Nephron (organoid): ENCODE data around the gene SIK2.
A peak's percentile ranks its signal among the peaks of the same experiment; 100 is the strongest.

Experiments used
- H3K27ac Mint-ChIP-seq, 3 experiments: 2 replicates each; pipeline ENCODE4 v1.8.0; 2020; ENCODE audit warnings: mixed read lengths in 3 of 3, mild to moderate bottlenecking in 2 of 3, moderate library complexity in 1 of 3
- H3K27me3 Mint-ChIP-seq: 2 replicates; pipeline ENCODE4 v1.8.0; 2021; ENCODE audit warnings: low read depth, mild to moderate bottlenecking, moderate library complexity, mixed read lengths
- H3K36me3 Mint-ChIP-seq: 2 replicates; pipeline ENCODE4 v1.8.0; 2020; ENCODE audit warnings: low read depth, mixed read lengths
- H3K4me1 Mint-ChIP-seq: 2 replicates; pipeline ENCODE4 v1.8.0; 2020; ENCODE audit warnings: mixed read lengths
- H3K4me3 Mint-ChIP-seq, 3 experiments: 2 replicates each; pipeline ENCODE4 v1.8.0; 2020; ENCODE audit warnings: mild to moderate bottlenecking in 3 of 3, mixed read lengths in 3 of 3, moderate library complexity in 2 of 3
- H3K9me3 Mint-ChIP-seq: 2 replicates; pipeline ENCODE4 v1.8.0; 2020; ENCODE audit warnings: mixed read lengths
- TF ChIP-seq, protein P1 (sequence below), 3 experiments: fragments of 200-600 bp; sonication (generic); IDR thresholded peaks; one replicate each; pipeline ENCODE4 v1.5.0; 2021; ENCODE audit warnings: antibody characterized with exemption in 3 of 3; ENCODE audit not compliant: unreplicated experiment in 3 of 3

The SIK2 gene

DNA sequence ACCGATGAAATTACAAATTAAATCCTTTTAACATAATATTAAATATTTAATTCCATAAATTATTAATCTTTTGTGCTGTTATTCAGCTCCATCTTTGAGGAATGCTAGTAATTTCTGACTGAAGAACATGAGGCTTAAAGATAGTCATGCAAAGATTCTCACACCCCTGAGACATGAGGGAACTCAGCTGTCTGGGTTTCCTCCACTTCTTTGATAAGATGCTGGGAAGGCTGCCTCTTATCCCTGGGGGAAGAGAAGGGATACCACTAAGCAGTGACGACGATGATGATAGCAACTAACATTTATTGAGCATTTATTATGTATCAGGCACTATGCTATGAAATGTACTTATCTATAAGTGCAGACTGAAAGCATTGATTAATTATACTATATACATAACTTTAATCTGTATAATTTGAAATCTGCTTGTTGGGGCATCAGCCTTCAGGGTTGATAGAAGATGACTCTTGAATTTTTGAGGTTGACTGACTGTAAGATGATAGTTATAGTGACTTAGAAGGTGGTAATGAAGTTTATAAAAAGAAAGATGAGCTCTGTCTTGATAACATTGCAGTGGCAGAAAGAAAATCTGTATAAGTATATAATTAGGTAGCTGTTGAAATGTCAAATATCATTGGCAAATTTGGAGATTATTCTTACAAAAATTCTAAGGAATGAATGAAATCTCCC, 78.4 kb downstream of the SIK2 start:
- no peak overlapping the region for H3K4me3 Mint-ChIP-seq
- peaks cover 18% of the 10 kb centered on the region for H3K36me3 Mint-ChIP-seq

GRCh38 chr11:111683806-111684205, 81.6 kb downstream of the SIK2 start:
- H3K27ac Mint-ChIP-seq, result no peak overlapping the region
- H3K36me3 Mint-ChIP-seq, result peaks cover 19% of the 10 kb centered on the region

More for the DNA sequence above, 78.4 kb downstream of the SIK2 start:
- no peaks in the 10 kb centered on the region for H3K27me3 Mint-ChIP-seq
- no peak overlapping the region for H3K27ac Mint-ChIP-seq
- H3K9me3 Mint-ChIP-seq, result no peaks in the 10 kb centered on the region
- TF ChIP-seq, protein P1, sequence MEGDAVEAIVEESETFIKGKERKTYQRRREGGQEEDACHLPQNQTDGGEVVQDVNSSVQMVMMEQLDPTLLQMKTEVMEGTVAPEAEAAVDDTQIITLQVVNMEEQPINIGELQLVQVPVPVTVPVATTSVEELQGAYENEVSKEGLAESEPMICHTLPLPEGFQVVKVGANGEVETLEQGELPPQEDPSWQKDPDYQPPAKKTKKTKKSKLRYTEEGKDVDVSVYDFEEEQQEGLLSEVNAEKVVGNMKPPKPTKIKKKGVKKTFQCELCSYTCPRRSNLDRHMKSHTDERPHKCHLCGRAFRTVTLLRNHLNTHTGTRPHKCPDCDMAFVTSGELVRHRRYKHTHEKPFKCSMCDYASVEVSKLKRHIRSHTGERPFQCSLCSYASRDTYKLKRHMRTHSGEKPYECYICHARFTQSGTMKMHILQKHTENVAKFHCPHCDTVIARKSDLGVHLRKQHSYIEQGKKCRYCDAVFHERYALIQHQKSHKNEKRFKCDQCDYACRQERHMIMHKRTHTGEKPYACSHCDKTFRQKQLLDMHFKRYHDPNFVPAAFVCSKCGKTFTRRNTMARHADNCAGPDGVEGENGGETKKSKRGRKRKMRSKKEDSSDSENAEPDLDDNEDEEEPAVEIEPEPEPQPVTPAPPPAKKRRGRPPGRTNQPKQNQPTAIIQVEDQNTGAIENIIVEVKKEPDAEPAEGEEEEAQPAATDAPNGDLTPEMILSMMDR (IDR thresholded peaks at IDR 0.05; ENCODE audit: unreplicated experiment in 3 of 3), result no peak
- peaks cover 5% of the 10 kb centered on the region for H3K4me1 Mint-ChIP-seq

DNA sequence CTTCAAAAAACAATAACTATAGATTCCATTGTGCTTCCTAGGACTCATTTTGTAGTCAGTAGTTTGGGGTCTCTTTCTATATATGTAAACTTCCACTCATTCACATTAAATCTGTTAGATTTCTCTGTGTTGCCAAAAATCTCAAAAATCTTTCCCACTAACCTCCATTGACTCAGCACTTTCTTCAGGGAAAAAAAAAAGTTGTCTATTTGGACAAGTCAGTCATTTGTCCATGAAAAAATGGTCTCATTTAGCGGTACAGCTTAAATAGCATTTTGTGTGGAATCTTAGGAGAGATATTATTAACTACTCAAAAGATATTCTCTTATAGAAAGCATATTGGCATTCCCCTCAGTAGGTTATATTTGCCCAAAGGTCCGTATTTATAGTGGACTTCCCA, 82.0 kb downstream of the SIK2 start:
- Mint-ChIP-seq H3K27me3 (no peaks in the 10 kb centered on the region), H3K36me3 (peaks cover 23% of the 10 kb centered on the region), H3K4me1 (no peaks in the 10 kb centered on the region), H3K27ac (no peak overlapping the region), H3K9me3 (no peaks in the 10 kb centered on the region), H3K4me3 (no peak overlapping the region)
- TF ChIP-seq, protein P1 (IDR thresholded peaks at IDR 0.05; ENCODE audit: unreplicated experiment in 3 of 3), result no peak

More at GRCh38 chr11:111683806-111684205, 81.6 kb downstream of the SIK2 start:
- H3K4me3 Mint-ChIP-seq, result no peak overlapping the region
- TF ChIP-seq, protein P1 (IDR thresholded peaks at IDR 0.05; ENCODE audit: unreplicated experiment in 3 of 3), result no peak
- H3K9me3 Mint-ChIP-seq, result no peaks in the 10 kb centered on the region
- no peaks in the 10 kb centered on the region for H3K4me1 Mint-ChIP-seq
- H3K27me3 Mint-ChIP-seq, result no peaks in the 10 kb centered on the region

DNA sequence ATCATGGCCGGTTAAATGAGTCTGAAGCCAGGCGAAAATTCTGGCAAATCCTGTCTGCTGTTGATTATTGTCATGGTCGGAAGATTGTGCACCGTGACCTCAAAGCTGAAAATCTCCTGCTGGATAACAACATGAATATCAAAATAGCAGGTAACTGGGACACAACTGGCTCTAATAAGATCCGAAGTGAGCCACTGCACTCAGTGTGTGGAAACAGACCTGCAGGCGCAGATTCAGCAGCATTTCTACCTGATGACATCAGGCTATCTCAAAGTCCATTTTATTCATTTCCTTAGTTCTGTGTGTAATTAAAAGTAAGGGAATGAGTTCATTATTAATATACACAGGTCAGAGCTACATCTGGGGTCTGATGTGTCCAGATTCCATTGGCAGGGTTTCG, 85.8 kb downstream of the SIK2 start:
- Mint-ChIP-seq H3K27ac (peak overlapping the region; percentile 92 to 96 (median 94)), H3K36me3 (peaks cover 37% of the 10 kb centered on the region), H3K4me3 (peak overlapping the region in 1 of 3 experiments; percentile 1), H3K9me3 (no peaks in the 10 kb centered on the region), H3K4me1 (peaks cover 6% of the 10 kb centered on the region), H3K27me3 (no peaks in the 10 kb centered on the region)
- TF ChIP-seq, protein P1 (IDR thresholded peaks at IDR 0.05; ENCODE audit: unreplicated experiment in 3 of 3), result no peak

GRCh38 chr11:111691176-111691575, 88.9 kb downstream of the SIK2 start:
- Mint-ChIP-seq H3K27me3 (no peaks in the 10 kb centered on the region), H3K4me3 (no peak overlapping the region), H3K9me3 (no peaks in the 10 kb centered on the region), H3K27ac (peak overlapping the region; percentile 84 to 93 (median 92)), H3K36me3 (peaks cover 33% of the 10 kb centered on the region), H3K4me1 (peaks cover 27% of the 10 kb centered on the region)
- TF ChIP-seq, protein P1 (IDR thresholded peaks at IDR 0.05; ENCODE audit: unreplicated experiment in 3 of 3), result no peak

- TF ChIP-seq, protein P1 (IDR thresholded peaks at IDR 0.05; ENCODE audit: unreplicated experiment in 3 of 3), result no peak
- Mint-ChIP-seq H3K4me1 (peaks cover 32% of the 10 kb centered on the region), H3K27me3 (no peaks in the 10 kb centered on the region), H3K36me3 (peaks cover 31% of the 10 kb centered on the region), H3K9me3 (no peaks in the 10 kb centered on the region), H3K4me3 (no peak overlapping the region), H3K27ac (peak overlapping the region; percentile 84 to 93 (median 92))
Observed at GRCh38 chr11:111691741-111692140, 89.5 kb downstream of the SIK2 start.
